OCI-LY1 (cell line): ENCODE data around the gene GPR151.

ENCODE experiments used
- H2AFZ ChIP-seq: fragments of 200-600 bp; sonication (generic), shearing (Covaris generic); 2 replicates; pipeline ENCODE4 v1.6.0; 2014; ENCODE audit warnings: antibody characterized with exemption, mild to moderate bottlenecking, low read length
- H3F3A ChIP-seq: fragments of 200-600 bp; sonication (generic), shearing (Covaris generic); 2 replicates; pipeline ENCODE4 v1.6.0; 2014; ENCODE audit warnings: mild to moderate bottlenecking, antibody characterized with exemption, low read length, moderate library complexity; ENCODE audit not compliant: insufficient read depth
- H3K27ac ChIP-seq: fragments of 200-600 bp; sonication (generic); 2 replicates; pipeline ENCODE4 v1.5.1; 2014; ENCODE audit warnings: low read length, mixed run types, mild to moderate bottlenecking, low read depth; ENCODE audit not compliant: poor library complexity, severe bottlenecking
- H3K27me3 ChIP-seq: fragments of 200-600 bp; sonication (generic); 2 replicates; pipeline ENCODE4 v1.6.0; 2014; ENCODE audit warnings: antibody characterized with exemption, mild to moderate bottlenecking, low read length, moderate library complexity; ENCODE audit not compliant: insufficient read depth
- H3K36me3 ChIP-seq: fragments of 200-600 bp; sonication (generic); 2 replicates; pipeline ENCODE4 v1.6.1; 2014; ENCODE audit warnings: mild to moderate bottlenecking, antibody characterized with exemption, low read length, moderate library complexity, mixed read lengths; ENCODE audit not compliant: insufficient read depth
- H3K4me1 ChIP-seq: fragments of 200-600 bp; sonication (generic); 2 replicates; pipeline ENCODE4 v1.5.1; 2014; ENCODE audit warnings: mild to moderate bottlenecking, low read length, moderate library complexity; ENCODE audit not compliant: insufficient read depth, severe bottlenecking
- H3K4me2 ChIP-seq: fragments of 200-600 bp; sonication (generic), shearing (Covaris generic); 2 replicates; pipeline ENCODE4 v1.6.1; 2014; ENCODE audit warnings: low read length
- H3K4me3 ChIP-seq: fragments of 200-600 bp; sonication (generic); 2 replicates; pipeline ENCODE4 v1.5.1; 2014; ENCODE audit warnings: low read length, low read depth, mild to moderate bottlenecking, mixed read lengths; ENCODE audit not compliant: poor library complexity, severe bottlenecking
- H3K79me2 ChIP-seq: fragments of 200-600 bp; shearing (Covaris generic); 2 replicates; pipeline ENCODE4 v1.6.1; 2016; ENCODE audit warnings: mixed run types, low read length, mixed read lengths; ENCODE audit not compliant: insufficient read depth
- H3K9ac ChIP-seq: fragments of 200-600 bp; sonication (generic), shearing (Covaris generic); 2 replicates; pipeline ENCODE4 v1.6.1; 2014; ENCODE audit warnings: mild to moderate bottlenecking, low read length, mixed read lengths
- H3K9me2 ChIP-seq: fragments of 200-600 bp; sonication (generic), shearing (Covaris generic); 2 replicates; pipeline ENCODE4 v1.6.1; 2014; ENCODE audit warnings: low read depth, mild to moderate bottlenecking, low read length, mixed read lengths
- H3K9me3 ChIP-seq: fragments of 200-600 bp; shearing (Covaris generic); 2 replicates; pipeline ENCODE4 v1.6.1; 2014; ENCODE audit warnings: low read length, mixed read lengths
- H4K20me1 ChIP-seq: fragments of 200-600 bp; sonication (generic), shearing (Covaris generic); 2 replicates; pipeline ENCODE4 v1.6.0; 2016; ENCODE audit warnings: mild to moderate bottlenecking, low read length; ENCODE audit not compliant: insufficient read depth
- CTCF ChIP-seq: fragments of 200-600 bp; sonication (generic), shearing (Covaris generic); IDR thresholded peaks from 2 replicates; pipeline ENCODE4 v1.5.1; 2017; ENCODE audit warnings: mild to moderate bottlenecking, antibody characterized with exemption, low read length, moderate library complexity, mixed read lengths
- EZH2 ChIP-seq: fragments of 200-600 bp; sonication (generic), shearing (Covaris generic); IDR thresholded peaks from 2 replicates; pipeline ENCODE4 v1.8.0; 2017; ENCODE audit warnings: borderline replicate concordance, mixed run types, mild to moderate bottlenecking, antibody characterized with exemption, low read length, moderate library complexity, mixed read lengths

GPR151 gene

GRCh38 chr5:146527785-146528184 lies 11.8 kb upstream of the GPR151 start:
- Histone ChIP-seq H4K20me1 (no peaks in the 10 kb centered on the region), H3K4me3 (no peak overlapping the region), H3K4me2 (no peak overlapping the region), H3K9ac (no peak overlapping the region), H2AFZ (no peak overlapping the region), H3K4me1 (no peaks in the 10 kb centered on the region), H3K9me3 (no peaks in the 10 kb centered on the region), H3K36me3 (no peaks in the 10 kb centered on the region), H3K27ac (no peak overlapping the region), H3K9me2 (no peaks in the 10 kb centered on the region), H3K27me3 (no peaks in the 10 kb centered on the region), H3K79me2 (no peaks in the 10 kb centered on the region), H3F3A (no peaks in the 10 kb centered on the region)
- TF ChIP-seq CTCF (no peak), EZH2 (no peak)

GRCh38 chr5:146523698-146524097 lies 7.7 kb upstream of the GPR151 start:
- H4K20me1 ChIP-seq = no peaks in the 10 kb centered on the region
- no peaks in the 10 kb centered on the region for H3K36me3 ChIP-seq
- no peaks in the 10 kb centered on the region for H3K4me1 ChIP-seq
- no peaks in the 10 kb centered on the region for H3K9me3 ChIP-seq
- no peak overlapping the region for H3K27ac ChIP-seq
- H3K4me3 ChIP-seq = no peak overlapping the region
- no peak overlapping the region for H2AFZ ChIP-seq
- no peak for TF ChIP-seq CTCF
- TF ChIP-seq EZH2 = no peak
- no peaks in the 10 kb centered on the region for H3K9me2 ChIP-seq
- H3F3A ChIP-seq = no peaks in the 10 kb centered on the region
- no peak overlapping the region for H3K4me2 ChIP-seq
- H3K79me2 ChIP-seq = no peaks in the 10 kb centered on the region
- no peak overlapping the region for H3K9ac ChIP-seq
- no peaks in the 10 kb centered on the region for H3K27me3 ChIP-seq

GRCh38 chr5:146521403-146522106 lies 5.6 kb upstream of the GPR151 start:
- Histone ChIP-seq H3K9ac (no peak overlapping the region), H3K4me2 (no peak overlapping the region), H3K9me2 (no peaks in the 10 kb centered on the region), H3F3A (no peaks in the 10 kb centered on the region), H4K20me1 (no peaks in the 10 kb centered on the region), H3K79me2 (no peaks in the 10 kb centered on the region), H3K9me3 (no peaks in the 10 kb centered on the region), H3K27ac (no peak overlapping the region), H2AFZ (no peak overlapping the region), H3K27me3 (no peaks in the 10 kb centered on the region), H3K4me3 (no peak overlapping the region), H3K4me1 (no peaks in the 10 kb centered on the region), H3K36me3 (no peaks in the 10 kb centered on the region)
- TF ChIP-seq CTCF = no peak
- no peak for TF ChIP-seq EZH2
